ENCODE data around the gene TMEM167A. TPM values are rescaled to one million over a fixed set of nuclear protein-coding genes. Genes with fewer than 3 reads are reported as not detected.

The TMEM167A gene
- total and polyA plus RNA-seq, 8 donors, result 5.5 to 75.8 (median 25.3) TPM

DNA sequence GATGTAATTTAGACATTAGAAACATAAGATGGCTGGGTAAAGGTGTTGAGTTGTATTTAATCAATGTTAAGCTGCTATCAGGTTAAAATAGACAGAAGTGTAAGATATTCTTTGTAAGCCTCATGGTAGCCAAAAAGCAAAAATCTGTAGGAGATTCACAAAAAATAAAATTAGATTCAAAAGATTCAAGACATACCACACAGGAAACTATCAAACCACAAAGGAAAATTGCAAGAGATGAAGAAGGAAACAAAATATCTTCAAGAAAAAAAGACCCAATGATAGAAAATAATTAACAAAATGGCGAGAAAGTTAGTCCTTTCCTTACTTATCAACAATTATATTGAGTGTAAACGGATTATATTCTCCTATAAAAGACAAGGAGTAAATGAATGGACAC lies 15.4 kb upstream of the TMEM167A start:
- Histone ChIP-seq H3K4me3 (no peak overlapping the region), H3K27ac (no peak overlapping the region), H3K9me3 (peaks cover 0 to 15% (median 0%) of the 10 kb centered on the region in 4 donors), H3K4me1 (peaks cover 0 to under 1% (median 0%) of the 10 kb centered on the region in 4 donors), H3K36me3 (no peaks in the 10 kb centered on the region), H3K27me3 (no peaks in the 10 kb centered on the region)
- DNase-seq, result no peak
- TF ChIP-seq POLR2AphosphoS5 (IDR thresholded peaks at IDR 0.05), result no peak
- no peak for TF ChIP-seq POLR2A (IDR thresholded peaks at IDR 0.05)
- TF ChIP-seq, protein P1, sequence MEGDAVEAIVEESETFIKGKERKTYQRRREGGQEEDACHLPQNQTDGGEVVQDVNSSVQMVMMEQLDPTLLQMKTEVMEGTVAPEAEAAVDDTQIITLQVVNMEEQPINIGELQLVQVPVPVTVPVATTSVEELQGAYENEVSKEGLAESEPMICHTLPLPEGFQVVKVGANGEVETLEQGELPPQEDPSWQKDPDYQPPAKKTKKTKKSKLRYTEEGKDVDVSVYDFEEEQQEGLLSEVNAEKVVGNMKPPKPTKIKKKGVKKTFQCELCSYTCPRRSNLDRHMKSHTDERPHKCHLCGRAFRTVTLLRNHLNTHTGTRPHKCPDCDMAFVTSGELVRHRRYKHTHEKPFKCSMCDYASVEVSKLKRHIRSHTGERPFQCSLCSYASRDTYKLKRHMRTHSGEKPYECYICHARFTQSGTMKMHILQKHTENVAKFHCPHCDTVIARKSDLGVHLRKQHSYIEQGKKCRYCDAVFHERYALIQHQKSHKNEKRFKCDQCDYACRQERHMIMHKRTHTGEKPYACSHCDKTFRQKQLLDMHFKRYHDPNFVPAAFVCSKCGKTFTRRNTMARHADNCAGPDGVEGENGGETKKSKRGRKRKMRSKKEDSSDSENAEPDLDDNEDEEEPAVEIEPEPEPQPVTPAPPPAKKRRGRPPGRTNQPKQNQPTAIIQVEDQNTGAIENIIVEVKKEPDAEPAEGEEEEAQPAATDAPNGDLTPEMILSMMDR (IDR thresholded peaks at IDR 0.05), result no peak
- TF ChIP-seq EP300 (IDR thresholded peaks at IDR 0.05), result no peak
- intact Hi-C loops (cut with DNase I; ENCODE audit: low total_unique reads), result no loop called here
- 79 to 96% (median 89%) methylated on average over 2 of the region's 2 CpGs for WGBS, 5 donors

DNA sequence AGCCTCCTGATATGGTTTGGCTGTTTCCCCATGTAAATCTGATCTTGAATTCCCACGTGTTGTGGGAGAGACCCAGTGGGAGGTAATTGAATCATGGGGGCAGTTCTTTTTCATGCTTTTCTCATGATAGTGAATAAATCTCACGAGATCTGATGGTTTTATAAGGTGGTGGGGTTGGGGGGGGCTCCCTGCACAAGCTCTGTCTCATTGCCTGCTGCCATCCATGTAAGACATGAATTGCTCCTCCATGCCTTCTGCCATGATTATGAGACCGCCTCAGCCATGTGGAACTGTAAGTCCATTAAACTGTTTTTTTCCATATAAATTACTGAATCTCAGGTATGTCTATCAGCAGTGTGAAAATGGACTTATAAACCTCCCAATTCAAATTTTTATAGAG lies 13.0 kb upstream of the TMEM167A start:
- TF ChIP-seq, protein P1 (IDR thresholded peaks at IDR 0.05), result no peak
- no peak for TF ChIP-seq POLR2AphosphoS5 (IDR thresholded peaks at IDR 0.05)
- WGBS, 5 donors, result 92 to 97% (median 94%) methylated on average over 3 of the region's 3 CpGs
- Histone ChIP-seq H3K36me3 (no peaks in the 10 kb centered on the region), H3K27me3 (no peaks in the 10 kb centered on the region), H3K9me3 (peaks cover 0 to 15% (median 0%) of the 10 kb centered on the region in 4 donors), H3K4me3 (no peak overlapping the region), H3K4me1 (peaks cover 0 to 3% (median under 1%) of the 10 kb centered on the region in 4 donors), H3K27ac (no peak overlapping the region)
- DNase-seq, result no peak
- intact Hi-C loops (cut with DNase I; ENCODE audit: low total_unique reads), result no loop called here

DNA sequence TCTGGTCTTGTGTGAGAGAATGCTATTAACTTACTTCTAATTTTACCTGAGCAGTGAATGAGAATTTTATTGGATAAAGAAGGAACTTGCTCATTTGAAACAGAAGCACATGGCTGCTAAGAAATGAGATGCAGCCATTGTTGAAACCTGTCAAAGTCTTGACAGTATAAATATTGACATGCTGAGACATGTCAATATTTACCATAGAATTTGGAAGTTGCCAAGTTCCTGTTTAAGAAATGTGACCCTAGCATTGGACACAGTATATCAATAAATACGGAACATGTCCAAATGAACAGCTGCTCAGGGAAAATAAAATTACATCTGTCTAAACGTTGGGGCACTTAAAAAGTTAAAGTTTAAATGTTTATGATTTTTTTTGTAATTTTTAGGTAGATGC lies 7.9 kb upstream of the TMEM167A start:
- DNase-seq, result no peak
- 25 to 45% (median 36%) methylated on average over 2 of the region's 2 CpGs for WGBS, 5 donors
- intact Hi-C loops (cut with DNase I; ENCODE audit: low total_unique reads), result no loop called here

DNA sequence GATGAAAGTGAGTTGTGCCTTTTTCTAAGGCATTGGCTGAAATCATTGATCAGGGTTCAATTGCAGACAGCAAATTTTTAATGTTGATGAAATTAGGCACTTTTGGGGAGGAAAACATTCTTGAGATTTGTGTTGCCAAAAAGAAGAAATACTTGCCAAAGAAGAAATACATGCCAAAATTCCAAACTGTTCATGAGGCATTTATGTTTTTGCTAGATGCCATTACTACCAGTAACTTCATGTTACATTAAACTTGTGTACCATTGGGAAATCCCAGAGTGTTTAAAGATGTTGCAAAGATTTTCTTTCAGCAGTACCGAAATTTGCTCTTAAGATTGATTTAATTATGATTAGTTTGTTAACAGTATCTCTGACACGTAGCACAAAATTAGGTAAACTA lies 7.1 kb upstream of the TMEM167A start:
- H3K9me3 ChIP-seq, result no peaks in the 10 kb centered on the region
- no peak overlapping the region for H3K4me3 ChIP-seq
- intact Hi-C loops (cut with DNase I; ENCODE audit: low total_unique reads), result no loop called here
- H3K27me3 ChIP-seq, result no peaks in the 10 kb centered on the region
- no peak overlapping the region for H3K27ac ChIP-seq
- no peaks in the 10 kb centered on the region for H3K36me3 ChIP-seq
- peaks cover 0 to 13% (median 7%) of the 10 kb centered on the region in 4 donors for H3K4me1 ChIP-seq
- no peak for DNase-seq
- WGBS, 5 donors, result 28 to 66% (median 52%) methylated on average over 2 of the region's 2 CpGs
- TF ChIP-seq, protein P1 (IDR thresholded peaks at IDR 0.05), result no peak
- no peak for TF ChIP-seq POLR2A (IDR thresholded peaks at IDR 0.05)
- no peak for TF ChIP-seq POLR2AphosphoS5 (IDR thresholded peaks at IDR 0.05)
- TF ChIP-seq EP300 (IDR thresholded peaks at IDR 0.05), result no peak

More for the DNA sequence above, 7.9 kb upstream of the TMEM167A start:
- Histone ChIP-seq H3K27me3 (no peaks in the 10 kb centered on the region), H3K9me3 (no peaks in the 10 kb centered on the region), H3K27ac (no peak overlapping the region), H3K4me1 (peaks cover 0 to 13% (median 7%) of the 10 kb centered on the region in 4 donors), H3K36me3 (no peaks in the 10 kb centered on the region), H3K4me3 (no peak overlapping the region)
- TF ChIP-seq POLR2AphosphoS5 (IDR thresholded peaks at IDR 0.05), result peak in 1 of 3 donors; percentile 35
- TF ChIP-seq POLR2A (IDR thresholded peaks at IDR 0.05), result no peak
- TF ChIP-seq, protein P1 (IDR thresholded peaks at IDR 0.05), result no peak

Data from stomach (tissue), 9 donors.